K562 (cell line): ENCODE data around the gene KBTBD13. TPM values are rescaled to one million over a fixed set of nuclear protein-coding genes. Genes with fewer than 3 reads are reported as not detected.

Experiments used
- ATAC-seq: fragments of 200-7000 bp; cut with Tn5 transposase; 3 replicates; pipeline ENCODE4 v1.9.1; 2020; ENCODE audit warnings: moderate library complexity
- BruUV-seq: library from RNA; stranded (reverse); fragments of 400-500 nt; replicated peaks from 2 replicates; lab custom pipeline; 2021; lab: Mats Ljungman, UMichigan
- CTCF ChIA-PET: fragments of 300-600 bp; formaldehyde crosslinking; extraction: SDS; loops from one replicate; lab custom pipeline; 2021; ENCODE audit warnings: low intra/inter-chr PET ratio; lab: Yijun Ruan, JAX
- POLR2A ChIA-PET: fragments of 300-600, 350-650 bp; sonication (Branson Sonifier 250); formaldehyde crosslinking; extraction: SDS; loops from one replicate; lab custom pipeline; 2021; ENCODE audit warnings: antibody characterized with exemption, inconsistent platforms; lab: Yijun Ruan, JAX
- DNase-seq, 4 experiments: peaks; one replicate each; pipeline versions ENCODE4 v3.0.0 to v3.0.0-alpha.2; 2011 to 2018; ENCODE audit warnings: low spot score in 3 of 4, mixed read lengths in 3 of 4; ENCODE audit errors: extremely low read depth in 1 of 4
- FAIRE-seq: peaks from 2 replicates; lab custom pipeline; 2011; peaks lifted over from hg19 to GRCh38; lab: Jason Lieb, UNC
- H2AFZ ChIP-seq: 2 replicates; pipeline ENCODE4 v1.6.0; 2011; ENCODE audit warnings: low read depth, low read length, control low read depth, inconsistent platforms
- H3K27ac ChIP-seq: fragments of 200-600 bp; 3 replicates; pipeline ENCODE4 v1.8.0; 2011; ENCODE audit warnings: low read depth, mild to moderate bottlenecking, control low read depth, inconsistent platforms, low read length, moderate library complexity, mixed read lengths; ENCODE audit errors: extremely low read depth
- H3K27me3 ChIP-seq, 2 experiments: fragments of 300-600 bp in 1 of 2; 2 replicates in 1 of 2; 3 replicates in 1 of 2; pipeline versions ENCODE4 v1.6.0 to v1.8.0; 2011; ENCODE audit warnings: inconsistent platforms in 2 of 2, low read length in 2 of 2, mild to moderate bottlenecking in 1 of 2, mixed read lengths in 1 of 2, moderate library complexity in 1 of 2; ENCODE audit not compliant: control insufficient read depth in 2 of 2, insufficient read depth in 2 of 2
- H3K36me3 ChIP-seq: fragments of 300-600 bp; 3 replicates; pipeline ENCODE4 v1.8.0; 2011; ENCODE audit warnings: mild to moderate bottlenecking, low read length, inconsistent platforms; ENCODE audit not compliant: control insufficient read depth, insufficient read depth
- H3K4me1 ChIP-seq, 2 experiments: fragments of 200-600 bp in 1 of 2; replicated peaks in 1 of 2; 2 replicates in 1 of 2; 3 replicates in 1 of 2; pipeline versions ENCODE4 v1.5.1 to v1.8.0; 2011; ENCODE audit warnings: inconsistent platforms in 2 of 2, low read length in 2 of 2, mild to moderate bottlenecking in 1 of 2, mixed read lengths in 1 of 2, moderate library complexity in 1 of 2; ENCODE audit not compliant: control insufficient read depth in 2 of 2, insufficient read depth in 2 of 2
- H3K4me2 ChIP-seq: 2 replicates; pipeline ENCODE4 v1.6.1; 2011; ENCODE audit warnings: low read length, control low read depth, inconsistent platforms, mixed read lengths; ENCODE audit not compliant: insufficient read depth
- H3K4me3 ChIP-seq: fragments of 200-600 bp; sonication (generic), shearing (Covaris generic); 2 replicates; pipeline ENCODE4 v1.5.1; 2016; ENCODE audit warnings: control low read depth, inconsistent platforms
- H3K79me2 ChIP-seq: fragments of 200-600 bp; 3 replicates; pipeline ENCODE4 v1.8.0; 2011; ENCODE audit warnings: low read length, inconsistent platforms; ENCODE audit not compliant: control insufficient read depth, insufficient read depth
- H3K9ac ChIP-seq, 2 experiments: 2 replicates each; pipeline versions ENCODE4 v1.6.0 to v1.6.1; 2011; ENCODE audit warnings: low read depth in 2 of 2, low read length in 2 of 2, control low read depth in 1 of 2, inconsistent platforms in 1 of 2, mild to moderate bottlenecking in 1 of 2, mixed read lengths in 1 of 2; ENCODE audit not compliant: insufficient read depth in 1 of 2
- H3K9me1 ChIP-seq: one replicate; pipeline ENCODE4 v1.6.0; 2011; ENCODE audit warnings: inconsistent platforms, mild to moderate bottlenecking, low read length, moderate library complexity; ENCODE audit not compliant: control insufficient read depth, insufficient read depth
- H3K9me3 ChIP-seq: replicated peaks from 2 replicates; pipeline ENCODE4 v1.5.1; 2011; ENCODE audit warnings: low read depth, low read length, inconsistent platforms; ENCODE audit not compliant: control insufficient read depth, insufficient read depth
- H4K20me1 ChIP-seq: replicated peaks from 2 replicates; pipeline ENCODE4 v1.6.1; 2011; ENCODE audit warnings: low read length, inconsistent platforms, mixed read lengths; ENCODE audit not compliant: control insufficient read depth, insufficient read depth
- ERF ChIP-seq: fragments of 450-650 bp; formaldehyde crosslinking; IDR thresholded peaks from 2 replicates; pipeline ENCODE4 v1.4.0; 2020; ENCODE audit warnings: mild to moderate bottlenecking, mixed read lengths
- ETV6 ChIP-seq, 3 experiments: fragments of 150-350 bp in 1 of 3; sonication (generic) in 1 of 3; formaldehyde crosslinking in 1 of 3; IDR thresholded peaks; 2 replicates each; pipeline versions ENCODE4 v1.6.1 to v1.8.0; 2014 to 2022; ENCODE audit warnings: borderline replicate concordance in 2 of 3, low read depth in 2 of 3, antibody characterized with exemption in 1 of 3, low read length in 1 of 3, mild to moderate bottlenecking in 1 of 3, missing genetic modification reagents in 1 of 3
- MAFK ChIP-seq: IDR thresholded peaks from 2 replicates; pipeline ENCODE4 v1.6.1; 2011; ENCODE audit warnings: low read length, improper control_type of control experiment
- NELFE ChIP-seq: IDR thresholded peaks from 2 replicates; pipeline ENCODE4 v1.6.1; 2011; ENCODE audit warnings: mild to moderate bottlenecking; ENCODE audit not compliant: insufficient read depth, insufficient read length
- RBM25 ChIP-seq: fragments of 200-400 bp; formaldehyde crosslinking; IDR thresholded peaks from 2 replicates; pipeline ENCODE4 v1.6.1; 2018; ENCODE audit warnings: low read length, low read depth, moderate library complexity; ENCODE audit not compliant: severe bottlenecking
- RCOR1 ChIP-seq, 2 experiments: IDR thresholded peaks; 2 replicates each; pipeline ENCODE4 v1.6.1; 2012; ENCODE audit warnings: low read depth in 2 of 2, low read length in 2 of 2, borderline replicate concordance in 1 of 2, improper control_type of control experiment in 1 of 2
- RFX5 ChIP-seq: IDR thresholded peaks from 2 replicates; pipeline ENCODE4 v1.6.1; 2011; ENCODE audit warnings: low read depth, mild to moderate bottlenecking, improper control_type of control experiment, low read length
- RFX7 ChIP-seq: fragments of 250-450 bp; sonication (Bioruptor Pico); IDR thresholded peaks from 2 replicates; pipeline ENCODE4 v1.5.1; 2021; ENCODE audit warnings: mild to moderate bottlenecking
- SIX5 ChIP-seq, 2 experiments: IDR thresholded peaks; 2 replicates each; pipeline ENCODE4 v1.6.1; 2011; ENCODE audit warnings: low read length in 2 of 2, borderline replicate concordance in 1 of 2, low read depth in 1 of 2, mild to moderate bottlenecking in 1 of 2, moderate library complexity in 1 of 2; ENCODE audit not compliant: insufficient read depth in 1 of 2
- SMAD3 ChIP-seq: fragments of 450-650 bp; formaldehyde crosslinking; conservative IDR thresholded peaks from 2 replicates; pipeline ENCODE4 v1.4.0; 2020; ENCODE audit warnings: mild to moderate bottlenecking
- SNIP1 ChIP-seq: fragments of 450-650 bp; IDR thresholded peaks from 2 replicates; pipeline ENCODE4 v1.7.1; 2017; ENCODE audit warnings: low read depth, mild to moderate bottlenecking
- TOE1 ChIP-seq, 2 experiments: fragments of 450-650 bp in 1 of 2; sonication (generic) in 1 of 2; formaldehyde crosslinking in 1 of 2; IDR thresholded peaks; 2 replicates each; pipeline versions ENCODE4 v1.7.1 to v1.8.0; 2016 to 2022; ENCODE audit warnings: borderline replicate concordance in 2 of 2, mild to moderate bottlenecking in 2 of 2, antibody characterized with exemption in 1 of 2, inconsistent platforms in 1 of 2, low read depth in 1 of 2, missing genetic modification reagents in 1 of 2, moderate library complexity in 1 of 2
- ZNF121 ChIP-seq: sonication (generic); formaldehyde crosslinking; conservative IDR thresholded peaks from 2 replicates; pipeline ENCODE4 v1.8.0; 2022; ENCODE audit warnings: missing genetic modification reagents
- ZNF79 ChIP-seq: fragments of 250-450 bp; sonication (Bioruptor Pico); IDR thresholded peaks from 2 replicates; pipeline ENCODE4 v1.4.0; 2020; ENCODE audit warnings: low read depth, mild to moderate bottlenecking, moderate library complexity
- WGBS: fragments of 100-300 bp; shearing (Covaris generic); methylation state at CpG from one replicate; pipeline ENCODE4 v1.1.6; 2016; ENCODE audit warnings: low coverage, mixed read lengths; ENCODE audit not compliant: insufficient coverage; ENCODE audit errors: missing lambda C conversion rate; 5-methylcytosine and 5-hydroxymethylcytosine counted together
- in situ Hi-C: fragments of 300-500 bp; cut with MboI; formaldehyde crosslinking; loops from 4 replicates; pipeline ENCODE4 v1.15.0; 2018; ENCODE audit warnings: inconsistent platforms, mixed read lengths
- intact Hi-C: fragments of 100-400 bp; cut with micrococcal nuclease; formaldehyde crosslinking; loops from 2 replicates; pipeline ENCODE4 v1.14.2; 2022
- polyA plus RNA-seq, 8 experiments: library from polyadenylated mRNA; depleted of rRNA in 4 of 8; stranded (reverse) in 5 of 8; unstranded in 3 of 8; fragments of >200 nt; fragmentation: Nextera tagmentation in 2 of 8; fragmentation: Illumina TruSeq in 1 of 8; extraction: Ambion mirVana in 2 of 8; extraction: Trizol in 1 of 8; gene quantifications; 2 replicates each; pipeline versions ENCODE4 v1.2.1 to v1.2.3, GENCODE V29; 2011 to 2014; ENCODE audit warnings: inconsistent platforms in 1 of 8, missing spikeins in 1 of 8
- total RNA-seq, 7 experiments: library from RNA; depleted of rRNA in 6 of 7; stranded (reverse); fragments of >200 nt in 6 of 7; fragmentation: Illumina TruSeq in 2 of 7; extraction: Trizol in 2 of 7; gene quantifications; 2 replicates each; pipeline versions ENCODE4 v1.2.1 to v1.2.3, GENCODE V29; 2011 to 2021; ENCODE audit warnings: low replicate concordance in 1 of 7
- TF ChIP-seq, protein P1 (sequence below): fragments of 450-650 bp; IDR thresholded peaks from 2 replicates; pipeline ENCODE4 v1.6.1; 2018; ENCODE audit not compliant: partially characterized antibody
- TF ChIP-seq, protein P2 (sequence below): fragments of 250-450 bp; sonication (Bioruptor Pico); IDR thresholded peaks from 2 replicates; pipeline ENCODE4 v1.8.0; 2021; ENCODE audit warnings: moderate library complexity, mild to moderate bottlenecking, inconsistent platforms

Gene KBTBD13
- total and polyA plus RNA-seq, 9 of the 15 experiments (the other 6 are each of a cell fraction or from before 2014, with no cell fraction given) = 0.07 to 0.13 (median 0.10) TPM; not detected in 3

DNA sequence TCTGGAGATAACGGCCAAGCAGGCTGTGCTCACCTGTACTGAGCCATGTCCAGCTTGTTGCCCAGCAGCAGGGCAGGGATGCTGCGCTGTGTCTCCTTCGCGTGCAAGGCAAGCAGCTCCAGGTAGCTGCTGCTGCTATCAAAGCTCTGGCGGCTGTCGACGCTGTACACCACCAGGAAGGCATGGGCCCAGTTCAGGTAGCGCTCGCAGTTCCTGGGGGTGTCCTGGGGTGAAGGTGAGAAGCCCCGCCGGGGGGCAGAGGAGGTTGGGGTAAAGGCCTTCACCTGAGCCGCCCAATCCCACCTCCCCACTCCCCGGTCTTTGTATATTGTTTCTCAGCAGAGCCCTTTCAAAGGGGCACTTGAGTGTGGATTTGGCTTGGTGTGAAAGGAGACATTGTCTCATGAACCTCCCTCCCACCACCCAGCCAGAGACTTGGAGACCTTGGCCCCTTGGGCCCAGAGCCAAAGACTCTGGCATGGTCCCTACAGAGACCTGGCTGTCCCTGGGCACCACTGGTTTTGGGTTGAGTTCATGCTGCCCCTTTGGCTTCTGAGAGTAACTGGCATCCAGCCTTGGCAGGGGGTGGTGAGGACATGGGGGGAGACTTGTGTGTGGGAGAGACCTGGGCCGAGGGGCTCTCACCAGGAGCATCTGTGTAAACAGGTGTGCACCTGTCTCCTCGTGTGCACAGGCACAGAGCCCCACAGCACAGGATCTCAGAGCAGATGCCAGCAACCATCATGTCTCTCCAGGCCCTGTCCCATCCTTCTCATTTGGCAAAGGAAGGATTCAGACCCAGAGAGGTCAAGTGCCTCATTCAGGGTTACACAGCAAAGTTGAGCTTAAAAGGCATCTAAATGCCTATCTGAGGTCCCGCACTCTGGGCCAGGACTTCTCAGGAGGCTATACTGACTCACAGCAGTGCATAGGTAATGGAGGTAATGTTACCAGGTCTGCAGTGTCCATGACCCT lies 17.9 kb upstream of the KBTBD13 start:
- CTCF ChIA-PET = no interaction called here
- TF ChIP-seq SIX5 (IDR thresholded peaks at IDR 0.05; ENCODE audit: borderline replicate concordance in 1 of 2, insufficient read depth in 1 of 2, low read depth in 1 of 2, low read length in 2 of 2) (no peak), SNIP1 (no peak), SMAD3 (no peak), ETV6 (IDR thresholded peaks at IDR 0.05; ENCODE audit: borderline replicate concordance in 1 of 2, low read depth in 2 of 2, low read length in 1 of 2) (no peak), ETV6 (CRISPR knock-in tag; IDR thresholded peaks at IDR 0.05; ENCODE audit: borderline replicate concordance) (no peak), RFX5 (no peak), ZNF121 (CRISPR knock-in tag) (no peak), ERF (CRISPR knock-in tag) (no peak), RBM25 (no peak), TOE1 (IDR thresholded peaks at IDR 0.05; ENCODE audit: borderline replicate concordance) (no peak), TOE1 (CRISPR knock-in tag; IDR thresholded peaks at IDR 0.05; ENCODE audit: borderline replicate concordance, low read depth) (no peak), MAFK (no peak), ZNF79 (CRISPR knock-in tag) (no peak), RCOR1 (IDR thresholded peaks at IDR 0.05; ENCODE audit: borderline replicate concordance in 1 of 2, low read depth in 2 of 2, low read length in 2 of 2) (no peak), NELFE (no peak), RFX7 (CRISPR knock-in tag) (no peak)
- TF ChIP-seq, protein P1, sequence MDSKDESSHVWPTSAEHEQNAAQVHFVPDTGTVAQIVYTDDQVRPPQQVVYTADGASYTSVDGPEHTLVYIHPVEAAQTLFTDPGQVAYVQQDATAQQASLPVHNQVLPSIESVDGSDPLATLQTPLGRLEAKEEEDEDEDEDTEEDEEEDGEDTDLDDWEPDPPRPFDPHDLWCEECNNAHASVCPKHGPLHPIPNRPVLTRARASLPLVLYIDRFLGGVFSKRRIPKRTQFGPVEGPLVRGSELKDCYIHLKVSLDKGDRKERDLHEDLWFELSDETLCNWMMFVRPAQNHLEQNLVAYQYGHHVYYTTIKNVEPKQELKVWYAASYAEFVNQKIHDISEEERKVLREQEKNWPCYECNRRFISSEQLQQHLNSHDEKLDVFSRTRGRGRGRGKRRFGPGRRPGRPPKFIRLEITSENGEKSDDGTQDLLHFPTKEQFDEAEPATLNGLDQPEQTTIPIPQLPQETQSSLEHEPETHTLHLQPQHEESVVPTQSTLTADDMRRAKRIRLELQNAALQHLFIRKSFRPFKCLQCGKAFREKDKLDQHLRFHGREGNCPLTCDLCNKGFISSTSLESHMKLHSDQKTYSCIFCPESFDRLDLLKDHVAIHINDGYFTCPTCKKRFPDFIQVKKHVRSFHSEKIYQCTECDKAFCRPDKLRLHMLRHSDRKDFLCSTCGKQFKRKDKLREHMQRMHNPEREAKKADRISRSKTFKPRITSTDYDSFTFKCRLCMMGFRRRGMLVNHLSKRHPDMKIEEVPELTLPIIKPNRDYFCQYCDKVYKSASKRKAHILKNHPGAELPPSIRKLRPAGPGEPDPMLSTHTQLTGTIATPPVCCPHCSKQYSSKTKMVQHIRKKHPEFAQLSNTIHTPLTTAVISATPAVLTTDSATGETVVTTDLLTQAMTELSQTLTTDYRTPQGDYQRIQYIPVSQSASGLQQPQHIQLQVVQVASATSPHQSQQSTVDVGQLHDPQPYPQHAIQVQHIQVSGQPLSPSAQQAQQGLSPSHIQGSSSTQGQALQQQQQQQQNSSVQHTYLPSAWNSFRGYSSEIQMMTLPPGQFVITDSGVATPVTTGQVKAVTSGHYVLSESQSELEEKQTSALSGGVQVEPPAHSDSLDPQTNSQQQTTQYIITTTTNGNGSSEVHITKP = no peak
- TF ChIP-seq, protein P2, sequence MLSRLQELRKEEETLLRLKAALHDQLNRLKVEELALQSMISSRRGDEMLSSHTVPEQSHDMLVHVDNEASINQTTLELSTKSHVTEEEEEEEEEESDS (CRISPR knock-in tag) = no peak

More for the DNA sequence above, 17.9 kb upstream of the KBTBD13 start:
- peaks cover 13 to 43% of the 10 kb centered on the region in 2 experiments; a peak in 4 of 5 replicates for H3K27me3 ChIP-seq
- DNase-seq (no peak), FAIRE-seq (no peak), ATAC-seq (no peak)
- peaks cover 0 to 6% of the 10 kb centered on the region in 2 experiments; a peak in 1 of 5 replicates for H3K4me1 ChIP-seq
- H3K27ac ChIP-seq = no peak overlapping the region
- no peak overlapping the region for H3K4me2 ChIP-seq
- no TSS peak for BruUV-seq
- no peaks in the 10 kb centered on the region for H3K9me3 ChIP-seq
- no peak overlapping the region for H3K9ac ChIP-seq
- no peaks in the 10 kb centered on the region for H3K9me1 ChIP-seq
- POLR2A ChIA-PET = interaction anchor here (1.0 kb wide), 1 partner anchor 246 kb away, joined by 4 read pairs; the partner anchor contains the start of gene RNU5B-1
- in situ Hi-C loops = loop anchor here (10.0 kb wide), 2 partner anchors 236 to 326 kb away; partner anchors contain the start of gene RNU5A-1
- H3K79me2 ChIP-seq = no peaks in the 10 kb centered on the region
- 5% methylated on average over 16 of the region's 16 CpGs for WGBS
- no peaks in the 10 kb centered on the region for H3K36me3 ChIP-seq
- H2AFZ ChIP-seq = no peak overlapping the region
- H4K20me1 ChIP-seq = no peaks in the 10 kb centered on the region; the same call in none of the 2 replicates
- intact Hi-C loops = no loop called here
- H3K4me3 ChIP-seq = no peak overlapping the region
